ENCODE measurements around the gene TRAPPC5. TPM values are rescaled to one million over a fixed set of nuclear protein-coding genes. Genes with fewer than 3 reads are reported as not detected.

Gene TRAPPC5
- total RNA-seq, 1 donor from 2014 or later, result 75.3 TPM

GRCh38 chr19:7672522-7672921 is 8.1 kb upstream of the TRAPPC5 start:
- H3K4me3 ChIP-seq, result no peak overlapping the region
- no peaks in the 10 kb centered on the region for H3K36me3 ChIP-seq
- intact Hi-C loops (cut with DNase I), result no loop called here
- H3K4me1 ChIP-seq, result no peaks in the 10 kb centered on the region
- TF ChIP-seq CTCF (IDR thresholded peaks at IDR 0.05), result no peak
- H3K27ac ChIP-seq, result no peak overlapping the region
- H3K27me3 ChIP-seq (ENCODE audit: low read depth), result peaks cover 23% of the 10 kb centered on the region
- ATAC-seq (no peak), DNase-seq (no peak)
- H3K9me3 ChIP-seq, result no peaks in the 10 kb centered on the region

- H3K36me3 ChIP-seq, result no peaks in the 10 kb centered on the region
- no peaks in the 10 kb centered on the region for H3K9me3 ChIP-seq
- DNase-seq (peak; percentile 89), ATAC-seq (peak; percentile 85 to 91)
- intact Hi-C loops (cut with DNase I), result no loop called here
- H3K4me3 ChIP-seq, result no peak overlapping the region
- TF ChIP-seq CTCF (IDR thresholded peaks at IDR 0.05), result no peak
- H3K27me3 ChIP-seq (ENCODE audit: low read depth), result peaks cover 16% of the 10 kb centered on the region
- H3K27ac ChIP-seq, result no peak overlapping the region
- H3K4me1 ChIP-seq, result no peaks in the 10 kb centered on the region
These were observed 6.3 kb upstream of the TRAPPC5 start for GRCh38 chr19:7674010-7675005.

GRCh38 chr19:7676376-7676775 is 4.3 kb upstream of the TRAPPC5 start:
- Histone ChIP-seq H3K27ac (peak overlapping the region; percentile 49), H3K4me3 (peak overlapping the region; percentile 100), H3K4me1 (peaks cover 7% of the 10 kb centered on the region), H3K36me3 (no peaks in the 10 kb centered on the region), H3K9me3 (no peaks in the 10 kb centered on the region), H3K27me3 (ENCODE audit: low read depth) (peaks cover 4% of the 10 kb centered on the region)
- ATAC-seq (peak; percentile 7 to 22), DNase-seq (peak; percentile 81)
- TF ChIP-seq CTCF (IDR thresholded peaks at IDR 0.05), result no peak
- intact Hi-C loops (cut with DNase I), result no loop called here

- H3K27ac ChIP-seq, result peak within 1 kb of the TSS; percentile 53
- H3K36me3 ChIP-seq, result no peaks in the 10 kb centered on the region
- H3K4me3 ChIP-seq, result peak within 1 kb of the TSS; percentile 100
- ATAC-seq (no peak), DNase-seq (peak; percentile 82)
- peaks cover 4% of the 10 kb centered on the region for H3K27me3 ChIP-seq (ENCODE audit: low read depth)
- H3K9me3 ChIP-seq, result no peaks in the 10 kb centered on the region
- intact Hi-C loops (cut with DNase I), result no loop called here
- no peak for TF ChIP-seq CTCF (IDR thresholded peaks at IDR 0.05)
- H3K4me1 ChIP-seq, result peaks cover 9% of the 10 kb centered on the region
These were observed 3.8 kb upstream of the TRAPPC5 start, which contains the start of gene MCEMP1 for GRCh38 chr19:7676854-7677253. TSS of gene MCEMP1 (plus strand) at chr19:7677090. CDS start at chr19:7677121, 31 bp downstream.

GRCh38 chr19:7677669-7678311 is 2.8 kb upstream of the TRAPPC5 start:
- DNase-seq (no peak), ATAC-seq (no peak)
- no peak for TF ChIP-seq CTCF (IDR thresholded peaks at IDR 0.05)
- Histone ChIP-seq H3K27ac (peak overlapping the region; percentile 53), H3K9me3 (no peaks in the 10 kb centered on the region), H3K27me3 (ENCODE audit: low read depth) (peaks cover 4% of the 10 kb centered on the region), H3K4me1 (peaks cover 14% of the 10 kb centered on the region), H3K4me3 (peak overlapping the region; percentile 100), H3K36me3 (peaks cover 9% of the 10 kb centered on the region)
- intact Hi-C loops (cut with DNase I), result no loop called here
